Stimulated activated CD8-positive, alpha-beta memory T cell treated with anti-CD3 and anti-CD28 coated beads, Interleukin-4, amount 100 ng/mL, for 4 hours (primary cell): ENCODE data around the gene ZC2HC1B.

Source experiments
- DNase-seq, 2 donors: peaks; one replicate each; pipeline ENCODE4 v3.0.0-alpha.2; 2020; ENCODE audit warnings: low read depth in 2 of 2, low spot score in 1 of 2

The ZC2HC1B gene

GRCh38 chr6:143928853-143929252 lies 64.6 kb downstream of the ZC2HC1B start:
- DNase-seq = no peak

GRCh38 chr6:143929975-143930374 lies 65.7 kb downstream of the ZC2HC1B start:
- no peak for DNase-seq

- no peak for DNase-seq
Observed at GRCh38 chr6:143934331-143934730, 70.1 kb downstream of the ZC2HC1B start.

- no peak for DNase-seq
Observed at GRCh38 chr6:143934867-143935266, 70.6 kb downstream of the ZC2HC1B start.

- DNase-seq = no peak
Observed at GRCh38 chr6:143936347-143936746, 72.1 kb downstream of the ZC2HC1B start.

GRCh38 chr6:143936778-143937667 lies 72.7 kb downstream of the ZC2HC1B start:
- no peak for DNase-seq

- DNase-seq = no peak
Observed at GRCh38 chr6:143937668-143937970, 73.3 kb downstream of the ZC2HC1B start.

GRCh38 chr6:143939364-143939763 lies 75.1 kb downstream of the ZC2HC1B start:
- DNase-seq = no peak

- peak; percentile 11 to 13 for DNase-seq
Observed at GRCh38 chr6:143940011-143940597, 75.8 kb downstream of the ZC2HC1B start.

- DNase-seq = peak; percentile 11 to 15
Observed at GRCh38 chr6:143941852-143942627, 77.8 kb downstream of the ZC2HC1B start.

- no peak for DNase-seq
Observed at GRCh38 chr6:143948208-143948607, 83.9 kb downstream of the ZC2HC1B start.

- no peak for DNase-seq
Observed at GRCh38 chr6:143949535-143949934, 85.3 kb downstream of the ZC2HC1B start.

GRCh38 chr6:143949962-143950361 lies 85.7 kb downstream of the ZC2HC1B start:
- no peak for DNase-seq

GRCh38 chr6:143950875-143951274 lies 86.6 kb downstream of the ZC2HC1B start:
- no peak for DNase-seq

GRCh38 chr6:143952060-143952778 lies 87.9 kb downstream of the ZC2HC1B start:
- no peak for DNase-seq

GRCh38 chr6:143952947-143953701 lies 88.8 kb downstream of the ZC2HC1B start:
- DNase-seq = no peak

- DNase-seq = no peak
Observed at GRCh38 chr6:143953922-143954321, 89.6 kb downstream of the ZC2HC1B start.

GRCh38 chr6:143955971-143956370 lies 91.7 kb downstream of the ZC2HC1B start:
- no peak for DNase-seq

- no peak for DNase-seq
Observed at GRCh38 chr6:143957679-143958274, 93.5 kb downstream of the ZC2HC1B start.

GRCh38 chr6:143958839-143959399 lies 94.6 kb downstream of the ZC2HC1B start:
- DNase-seq = no peak
